Left lung (tissue), 14 donors: ENCODE data around the gene MTFR2. TPM values are rescaled to one million over a fixed set of nuclear protein-coding genes. Genes with fewer than 3 reads are reported as not detected.
A peak's percentile ranks its signal among the peaks of the same experiment; 100 is the strongest.

Experiments
- ATAC-seq: fragments of 200-7000 bp; cut with Tn5 transposase; one replicate; pipeline ENCODE4 v1.9.1; 2020; ENCODE audit warnings: moderate library complexity
- DNase-seq, 4 donors: peaks; one replicate each; pipeline ENCODE4 v3.0.0-alpha.2; 2013 to 2020
- H3K27ac ChIP-seq, 2 donors: fragments of 200-600 bp; sonication (generic) in 1 of 2; one replicate each; pipeline versions ENCODE4 v1.5.0 to v1.8.0; 2020 to 2021
- H3K27me3 ChIP-seq, 2 donors: fragments of 200-600 bp; sonication (generic) in 1 of 2; one replicate each; pipeline versions ENCODE4 v1.5.0 to v1.8.0; 2020 to 2021
- H3K36me3 ChIP-seq, 2 donors: fragments of 200-600 bp; sonication (generic) in 1 of 2; one replicate each; pipeline versions ENCODE4 v1.5.0 to v1.8.0; 2020 to 2021
- H3K4me1 ChIP-seq, 2 donors: fragments of 200-600 bp; one replicate each; pipeline ENCODE4 v1.8.0; 2021
- H3K4me3 ChIP-seq, 2 donors: fragments of 200-600 bp; sonication (generic) in 1 of 2; one replicate each; pipeline versions ENCODE4 v1.5.0 to v1.8.0; 2020 to 2021; ENCODE audit warnings: mild to moderate bottlenecking in 1 of 2
- H3K9me3 ChIP-seq, 2 donors: fragments of 200-600 bp; sonication (generic) in 1 of 2; one replicate each; pipeline versions ENCODE4 v1.5.0 to v1.8.0; 2020 to 2021
- CTCF ChIP-seq, 2 donors: fragments of 200-600 bp; sonication (generic) in 1 of 2; IDR thresholded peaks; one replicate each; pipeline versions ENCODE4 v1.5.0 to v1.8.0; 2021; ENCODE audit warnings: antibody characterized with exemption in 2 of 2
- intact Hi-C, 2 donors: fragments of 100-400 bp; cut with DNase I; formaldehyde crosslinking; loops; one replicate each; pipeline versions ENCODE4 v1.11.2 to v1.14.2; 2022
- long read RNA-seq, 12 donors: library from polyadenylated mRNA in 2 of 12; unstranded in 2 of 12; transcript quantifications; one replicate each; pipeline ENCODE4 v2.0.0 and lab custom pipeline, GENCODE V29; 2019 to 2026
- polyA plus RNA-seq, 6 donors: library from polyadenylated mRNA; unstranded; fragments of 120-200 nt; gene quantifications; one replicate each; pipeline ENCODE4 v1.2.1, GENCODE V29; 2013; ENCODE audit not compliant: insufficient read length in 6 of 6
- total RNA-seq, 2 donors: library from RNA; stranded (reverse); fragmentation: NEBNext Ultra II Directional; extraction: Animal tissue kit (Norgen Biotek cat#: 25700); gene quantifications; one replicate each; pipeline ENCODE4 v1.2.1, GENCODE V29; 2021
- donor health status: DM: no; HTN: yes; CAD: no.
- donor health status: DM: no; HTN: no; CAD: no.

The MTFR2 gene
- total RNA-seq: 1 to 10 TPM; 1.6 to 2.0 TPM
- polyA plus RNA-seq: 1 to 10 TPM; 1.7 to 3.5 (median 2.7) TPM
- long read RNA-seq, donor 1, partial matches to known transcripts: 0 of 1 reads
- long read RNA-seq, donor 1, other reads (novel, unspliced or antisense): 0 of 1 reads
- long read RNA-seq, donor 2: 0 reads
- long read RNA-seq, donor 3, partial matches to known transcripts: 0 of 2 reads
- long read RNA-seq, donor 3, other reads (novel, unspliced or antisense): 0 of 2 reads
- long read RNA-seq, donor 4, partial matches to known transcripts: 3 of 4 reads
- long read RNA-seq, donor 4, other reads (novel, unspliced or antisense): 1 of 4 reads
- long read RNA-seq, donor 5, partial matches to known transcripts: 0 of 2 reads
- long read RNA-seq, donor 5, other reads (novel, unspliced or antisense): 0 of 2 reads
- long read RNA-seq, donor 6, partial matches to known transcripts: 0 of 2 reads
- long read RNA-seq, donor 6, other reads (novel, unspliced or antisense): 0 of 2 reads
- long read RNA-seq, donor 7, partial matches to known transcripts: 0 of 1 reads
- long read RNA-seq, donor 7, other reads (novel, unspliced or antisense): 0 of 1 reads
- long read RNA-seq, donor 8: 0 reads
- long read RNA-seq, donor 9: 0 reads
- long read RNA-seq, donor 10, partial matches to known transcripts: 0 of 1 reads
- long read RNA-seq, donor 10, other reads (novel, unspliced or antisense): 0 of 1 reads
- long read RNA-seq, donor 11: 0 reads
- long read RNA-seq, donor 12: 0 reads

DNA sequence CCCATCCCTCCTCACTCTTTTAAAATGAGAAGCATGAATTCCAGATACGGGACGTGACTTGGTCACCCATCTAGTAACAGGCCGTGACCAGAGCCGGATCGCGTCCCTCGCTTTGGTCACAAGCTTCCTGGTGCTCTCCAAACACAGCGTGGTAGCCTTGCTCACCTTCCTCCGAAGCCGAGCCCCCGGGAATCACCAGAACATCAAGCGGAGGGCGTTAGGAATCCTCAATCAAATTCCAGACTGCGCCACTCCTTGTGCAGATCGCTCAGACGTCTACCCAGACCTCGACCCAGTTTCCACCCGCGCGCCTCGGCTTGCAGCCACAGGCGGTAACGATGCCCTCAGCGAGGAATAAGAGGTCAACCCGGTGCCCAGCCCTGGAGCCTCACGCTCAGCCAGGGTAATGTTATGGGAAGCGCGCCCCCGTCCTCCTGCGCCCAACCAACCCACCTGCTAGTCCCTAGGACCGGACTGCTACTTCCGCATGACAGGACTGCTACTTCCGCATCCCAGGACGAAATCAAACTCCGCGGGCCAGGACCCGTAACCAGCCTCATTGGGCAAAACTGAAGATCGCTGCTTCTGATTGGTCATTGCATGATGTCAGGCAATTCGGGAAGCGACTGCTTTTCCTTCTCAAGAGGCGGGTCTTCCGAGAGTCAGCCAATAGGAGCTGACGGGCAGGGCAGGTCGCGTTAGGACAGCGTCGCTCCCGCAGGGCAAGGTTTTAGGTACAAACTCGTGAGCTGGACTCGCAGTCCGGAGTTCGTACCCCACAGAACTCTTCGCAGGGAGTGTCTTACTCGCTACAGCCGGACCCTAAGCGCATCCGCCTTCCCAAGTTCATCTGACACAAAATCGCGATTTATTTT lies at the start of gene MTFR2:
TSS of gene MTFR2 (minus strand) at position 501 of the 875 bp plus-strand sequence. CDS start 1,212 bp downstream, outside the sequence.
- Histone ChIP-seq H3K9me3 (no peaks in the 10 kb centered on the region), H3K36me3 (no peaks in the 10 kb centered on the region), H3K4me1 (peaks cover 0 to 33% of the 10 kb centered on the region in 2 donors), H3K4me3 (peak within 1 kb of the TSS; percentile 64 to 74), H3K27me3 (no peaks in the 10 kb centered on the region), H3K27ac (peak within 1 kb of the TSS; percentile 28 to 78)
- intact Hi-C loops: no loop called here
- ATAC-seq (peak; percentile 98), DNase-seq (peak; percentile 93 to 98 (median 96))
- TF ChIP-seq CTCF (IDR thresholded peaks at IDR 0.05): no peak

- peaks cover 7 to 8% of the 10 kb centered on the region in 2 donors for H3K4me1 ChIP-seq
- intact Hi-C loops: no loop called here
- ATAC-seq: no peak
- no peak for DNase-seq
- H3K4me3 ChIP-seq: no peak overlapping the region
- no peaks in the 10 kb centered on the region for H3K36me3 ChIP-seq
- H3K27ac ChIP-seq: no peak overlapping the region
- H3K9me3 ChIP-seq: no peaks in the 10 kb centered on the region
- no peak for TF ChIP-seq CTCF (IDR thresholded peaks at IDR 0.05)
- H3K27me3 ChIP-seq: no peaks in the 10 kb centered on the region
Observed at GRCh38 chr6:136294621-136295020, 44.5 kb upstream of the MTFR2 start.

DNA sequence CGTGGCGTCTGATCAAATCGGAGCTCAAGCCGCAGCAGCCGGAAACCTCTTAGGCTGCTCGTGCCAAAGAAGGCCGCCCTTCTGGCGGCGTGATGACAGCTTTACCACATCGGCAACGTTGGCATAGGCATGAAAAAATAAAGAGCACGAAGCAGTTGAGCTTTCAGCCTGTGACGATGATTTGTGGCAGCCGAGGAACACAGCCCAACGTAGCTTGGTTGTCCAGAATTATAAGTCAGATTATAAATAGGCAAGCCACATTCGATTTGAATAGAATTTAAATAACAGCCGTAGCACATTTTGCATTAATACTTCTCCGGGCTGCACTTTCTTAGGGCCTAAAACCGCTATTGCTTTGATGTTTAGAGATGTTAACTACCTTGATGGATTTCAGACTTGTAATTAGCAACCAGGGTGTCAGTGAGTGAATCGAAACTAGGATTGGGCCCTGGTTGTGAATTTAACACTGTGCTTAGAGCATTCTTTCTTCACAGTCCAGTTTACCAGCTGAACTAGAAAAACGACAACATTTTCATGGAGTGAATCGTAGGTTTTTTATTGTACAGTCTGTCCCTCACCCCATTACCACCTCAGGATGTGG lies 40.4 kb upstream of the MTFR2 start:
- ATAC-seq: peak; percentile 35

More for the DNA sequence above, 40.4 kb upstream of the MTFR2 start:
- peaks cover 26 to 38% of the 10 kb centered on the region in 2 donors for H3K4me1 ChIP-seq
- no peaks in the 10 kb centered on the region for H3K9me3 ChIP-seq
- H3K4me3 ChIP-seq: peak overlapping the region; percentile 44 to 76
- no peaks in the 10 kb centered on the region for H3K27me3 ChIP-seq
- TF ChIP-seq CTCF (IDR thresholded peaks at IDR 0.05): no peak
- no peaks in the 10 kb centered on the region for H3K36me3 ChIP-seq
- intact Hi-C loops: no loop called here
- DNase-seq: peak; percentile 74 to 86 (median 84)
- H3K27ac ChIP-seq: peak overlapping the region; percentile 100
